ENCODE data around the gene CHKB.

The CHKB gene

GRCh38 chr22:50531546-50531961 is 51.1 kb downstream of the CHKB start:
- no peak for DNase-seq (ENCODE audit: low read depth, low spot score)

DNA sequence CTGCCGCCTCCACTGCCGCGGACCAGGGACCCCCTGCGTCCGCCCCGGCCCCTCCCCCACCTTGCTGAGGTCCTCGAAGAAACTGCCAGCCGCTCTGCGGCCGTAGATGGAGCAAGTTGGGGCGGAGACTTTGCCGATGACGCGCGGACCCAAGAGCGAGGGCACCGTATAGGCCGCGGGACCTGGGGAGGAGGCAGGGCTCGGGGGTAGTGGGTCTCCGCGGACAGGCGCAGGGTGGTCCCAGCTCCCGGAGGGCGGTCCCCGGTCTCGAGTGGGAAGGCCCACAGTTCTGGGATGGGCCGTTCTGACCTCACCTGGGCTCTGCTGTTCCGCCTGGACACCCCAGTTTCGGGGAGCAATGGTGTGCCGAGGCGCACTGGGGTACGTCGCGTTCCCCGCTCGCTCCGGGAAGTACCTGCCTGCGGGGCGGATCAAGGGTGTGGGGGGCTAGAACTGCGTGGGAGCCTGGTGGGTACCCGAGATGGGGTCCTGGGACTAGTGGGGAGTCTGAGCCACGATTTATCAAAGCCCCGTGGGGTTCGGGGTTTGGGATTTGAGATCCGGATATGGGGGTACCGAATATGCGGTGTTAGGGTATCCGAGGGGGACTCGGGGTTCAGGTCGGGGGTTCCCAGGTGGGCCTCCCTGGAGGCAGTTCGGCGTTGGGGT is 51.6 kb downstream of the CHKB start:
- peak; percentile 66 for DNase-seq (ENCODE audit: low read depth, low spot score)

DNA sequence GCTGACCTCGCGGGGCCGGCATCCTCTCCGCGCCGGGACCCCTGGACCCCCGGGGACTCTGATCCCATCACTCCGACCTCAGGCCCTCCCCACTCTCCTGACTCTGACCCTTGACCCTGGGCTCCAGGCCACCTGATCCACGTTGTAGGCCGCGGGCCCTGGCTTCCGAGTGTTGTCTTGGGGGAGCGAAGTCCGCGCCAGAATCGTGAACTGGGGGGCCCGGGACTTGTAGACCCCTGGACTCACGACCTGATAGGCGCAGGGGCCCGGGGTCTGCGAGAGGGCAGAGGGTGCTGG is 52.1 kb downstream of the CHKB start:
- DNase-seq (ENCODE audit: low read depth, low spot score) = no peak

GRCh38 chr22:50529897-50530579 is 52.6 kb downstream of the CHKB start, which contains the start of gene TYMP:
Gene TYMP (minus strand): TSS chr22:50530012. CDS start chr22:50529709, 303 bp downstream.
- DNase-seq (ENCODE audit: low read depth, low spot score) = no peak

GRCh38 chr22:50529416-50529896 is 53.2 kb downstream of the CHKB start:
- DNase-seq (ENCODE audit: low read depth, low spot score) = no peak

All from activated CD4-positive, CD25-positive, alpha-beta regulatory T cell treated with anti-CD3 and anti-CD28 coated beads, Interleukin-2, amount 50 U/mL, for 16 hours (primary cell).